Colonic mucosa (tissue), 4 donors: Measurements from ENCODE around the gene TMIGD2. TPM values are rescaled to one million over a fixed set of nuclear protein-coding genes. Genes with fewer than 3 reads are reported as not detected.
A peak's percentile ranks its signal among the peaks of the same experiment; 100 is the strongest.
"Not testable (repeated sequence)": the region's sequence is repeated elsewhere in the genome, so short reads cannot be mapped to it uniquely, and the experiment has no call there.

ENCODE experiments used
- DNase-seq: peaks from one replicate; pipeline ENCODE4 v3.0.0-alpha.2; 2020
- H3K27ac ChIP-seq: fragments of 200-600 bp; one replicate; pipeline ENCODE4 v1.8.0; 2021
- H3K27me3 ChIP-seq: fragments of 200-600 bp; one replicate; pipeline ENCODE4 v1.8.0; 2021
- H3K36me3 ChIP-seq: fragments of 200-600 bp; one replicate; pipeline ENCODE4 v1.8.0; 2021
- H3K4me1 ChIP-seq: fragments of 200-600 bp; one replicate; pipeline ENCODE4 v1.8.0; 2021; ENCODE audit warnings: mild to moderate bottlenecking
- H3K4me3 ChIP-seq: fragments of 200-600 bp; one replicate; pipeline ENCODE4 v1.8.0; 2021
- H3K9ac ChIP-seq, 2 donors: one replicate each; pipeline ENCODE4 v1.7.0; 2013; ENCODE audit warnings: control low read depth in 2 of 2, low read depth in 2 of 2, low read length in 2 of 2
- H3K9me3 ChIP-seq: fragments of 200-600 bp; one replicate; pipeline ENCODE4 v1.8.0; 2021
- intact Hi-C: fragments of 100-400 bp; cut with DNase I; formaldehyde crosslinking; loops from one replicate; pipeline ENCODE4 v1.14.1; 2022
- total RNA-seq, 2 donors: library from RNA; stranded (reverse); fragmentation: NEBNext Ultra II Directional in 1 of 2; extraction: Animal tissue kit (Norgen Biotek cat#: 25700) in 1 of 2; gene quantifications; one replicate each; pipeline ENCODE4 v1.2.1, GENCODE V29; 2021
- TF ChIP-seq, protein P1 (sequence below): fragments of 200-600 bp; IDR thresholded peaks from one replicate; pipeline ENCODE4 v1.8.0; 2022; ENCODE audit warnings: antibody characterized with exemption, mild to moderate bottlenecking
- donor health status: healthy.
- donor health status: DM: no; HTN: no; CAD: no.
- donor health status: DM: no; HTN: no; CAD: no.

Gene TMIGD2
- total RNA-seq, 2 donors from 2014 or later: 0.74 TPM; not detected in 1

DNA sequence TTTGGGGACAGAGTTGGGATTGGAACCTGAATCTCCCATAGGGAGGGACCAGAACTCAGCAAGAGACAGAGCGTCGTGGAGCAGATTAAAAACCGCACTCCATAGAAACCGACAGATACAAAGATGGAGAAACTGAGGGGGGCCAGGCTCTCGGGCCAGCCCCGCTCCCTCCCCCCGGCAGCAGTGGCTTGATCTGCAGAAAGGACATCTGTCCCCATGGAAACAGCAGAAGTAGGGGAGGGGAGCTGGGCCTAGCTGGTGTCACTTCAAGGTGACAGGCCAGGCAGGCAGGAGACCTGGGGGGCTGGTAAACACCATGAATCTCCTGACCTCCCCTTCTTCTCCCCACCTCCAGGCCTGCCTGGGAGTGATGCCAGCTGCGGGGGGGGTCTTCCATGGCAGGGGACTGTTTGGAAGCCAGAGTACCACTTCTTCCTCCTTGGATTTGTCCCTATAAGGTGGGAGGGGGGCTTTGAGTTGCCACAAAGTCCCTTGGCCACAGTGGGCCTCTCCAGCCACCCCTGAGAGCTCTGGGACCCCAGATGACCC, 10.9 kb downstream of the TMIGD2 start:
- no peak overlapping the region for H3K4me3 ChIP-seq
- no peak overlapping the region for H3K9ac ChIP-seq
- intact Hi-C loops: no loop called here
- H3K27me3 ChIP-seq: no peaks in the 10 kb centered on the region
- H3K4me1 ChIP-seq: no peaks in the 10 kb centered on the region
- no peak overlapping the region for H3K27ac ChIP-seq
- TF ChIP-seq, protein P1, sequence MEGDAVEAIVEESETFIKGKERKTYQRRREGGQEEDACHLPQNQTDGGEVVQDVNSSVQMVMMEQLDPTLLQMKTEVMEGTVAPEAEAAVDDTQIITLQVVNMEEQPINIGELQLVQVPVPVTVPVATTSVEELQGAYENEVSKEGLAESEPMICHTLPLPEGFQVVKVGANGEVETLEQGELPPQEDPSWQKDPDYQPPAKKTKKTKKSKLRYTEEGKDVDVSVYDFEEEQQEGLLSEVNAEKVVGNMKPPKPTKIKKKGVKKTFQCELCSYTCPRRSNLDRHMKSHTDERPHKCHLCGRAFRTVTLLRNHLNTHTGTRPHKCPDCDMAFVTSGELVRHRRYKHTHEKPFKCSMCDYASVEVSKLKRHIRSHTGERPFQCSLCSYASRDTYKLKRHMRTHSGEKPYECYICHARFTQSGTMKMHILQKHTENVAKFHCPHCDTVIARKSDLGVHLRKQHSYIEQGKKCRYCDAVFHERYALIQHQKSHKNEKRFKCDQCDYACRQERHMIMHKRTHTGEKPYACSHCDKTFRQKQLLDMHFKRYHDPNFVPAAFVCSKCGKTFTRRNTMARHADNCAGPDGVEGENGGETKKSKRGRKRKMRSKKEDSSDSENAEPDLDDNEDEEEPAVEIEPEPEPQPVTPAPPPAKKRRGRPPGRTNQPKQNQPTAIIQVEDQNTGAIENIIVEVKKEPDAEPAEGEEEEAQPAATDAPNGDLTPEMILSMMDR: no peak
- H3K9me3 ChIP-seq: no peaks in the 10 kb centered on the region
- no peaks in the 10 kb centered on the region for H3K36me3 ChIP-seq
- DNase-seq: no peak

DNA sequence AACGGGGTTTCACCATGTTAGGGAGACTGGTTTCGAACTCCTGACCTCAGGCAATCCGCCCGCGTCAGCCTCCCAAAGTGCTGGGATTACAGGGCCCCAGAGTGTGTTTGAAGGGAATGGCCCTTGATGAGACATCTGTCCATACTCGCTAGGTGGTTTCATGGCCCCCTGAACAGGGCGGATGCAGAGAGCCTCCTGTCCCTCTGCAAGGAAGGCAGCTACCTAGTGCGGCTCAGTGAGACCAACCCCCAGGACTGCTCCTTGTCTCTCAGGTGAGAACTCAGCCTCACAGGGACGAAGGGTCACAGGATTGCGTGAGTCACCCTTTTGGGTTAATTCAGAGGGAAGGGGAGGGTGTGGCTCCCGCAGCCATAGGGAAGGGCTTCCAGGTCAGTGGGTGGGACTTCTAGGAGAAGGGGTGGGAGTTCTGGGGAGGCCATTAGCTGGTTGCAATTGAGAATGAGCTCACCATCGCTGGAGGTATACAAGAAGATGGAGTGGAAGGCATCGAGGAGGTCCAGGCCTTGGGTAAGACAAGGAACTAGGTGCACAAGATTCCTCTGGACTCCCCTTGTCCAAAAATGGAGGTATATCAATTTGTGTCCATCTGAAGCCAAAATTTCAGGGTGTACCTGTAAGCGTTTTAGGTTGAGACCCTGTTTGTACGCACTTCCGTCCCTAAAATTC, 14.0 kb downstream of the TMIGD2 start:
- H3K9me3 ChIP-seq: no peaks in the 10 kb centered on the region
- TF ChIP-seq, protein P1: no peak
- H3K4me1 ChIP-seq: no peaks in the 10 kb centered on the region
- no peak for DNase-seq
- no peak overlapping the region for H3K9ac ChIP-seq
- no peak overlapping the region for H3K4me3 ChIP-seq
- intact Hi-C loops: no loop called here
- H3K36me3 ChIP-seq: no peaks in the 10 kb centered on the region
- H3K27ac ChIP-seq: no peak overlapping the region
- no peaks in the 10 kb centered on the region for H3K27me3 ChIP-seq

DNA sequence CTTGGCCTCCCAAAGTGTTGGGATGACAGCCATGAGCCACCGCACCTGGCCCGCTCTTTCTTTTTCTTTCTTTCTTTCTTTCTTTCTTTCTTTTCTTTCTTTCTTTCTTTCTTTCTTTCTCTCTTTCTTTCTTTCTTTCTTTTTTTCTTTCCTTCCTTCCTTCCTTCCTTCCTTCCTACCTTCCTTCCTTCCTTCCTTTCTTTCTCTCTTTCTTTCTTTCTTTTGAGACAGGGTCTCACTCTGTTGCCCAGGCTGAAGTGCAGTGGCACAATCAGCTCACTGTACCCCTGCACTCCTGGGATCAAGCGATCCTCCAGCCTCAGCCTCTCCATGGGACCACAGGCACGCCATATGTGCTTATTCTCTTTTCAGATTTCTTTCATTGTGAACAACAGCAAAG, 16.0 kb downstream of the TMIGD2 start:
- DNase-seq, H3K36me3 ChIP-seq, H3K9me3 ChIP-seq, H3K9ac ChIP-seq, H3K4me1 ChIP-seq, H3K4me3 ChIP-seq, H3K27me3 ChIP-seq, intact Hi-C loops, H3K27ac ChIP-seq: not testable (repeated sequence)

DNA sequence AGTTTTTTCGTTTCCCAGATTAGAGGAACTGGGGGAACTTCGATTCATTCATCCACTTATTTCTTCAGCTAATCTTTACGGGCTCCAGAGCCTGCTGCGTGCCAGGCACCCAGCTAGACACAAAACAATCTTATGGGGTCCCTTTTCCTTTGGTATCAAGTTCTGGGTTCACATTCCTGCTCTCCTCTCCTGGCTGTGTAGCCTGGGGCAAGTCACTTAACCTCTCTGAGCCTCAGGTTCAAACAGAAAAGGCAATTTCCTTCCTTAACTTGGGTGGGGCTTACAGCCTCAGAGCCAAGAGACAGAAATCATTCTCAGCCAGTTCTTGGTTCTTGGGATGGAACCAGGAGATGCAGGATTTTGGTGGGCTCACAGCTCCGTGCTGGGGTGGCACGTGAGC, 17.2 kb downstream of the TMIGD2 start:
- peaks cover 8% of the 10 kb centered on the region for H3K27me3 ChIP-seq
- TF ChIP-seq, protein P1: no peak

DNA sequence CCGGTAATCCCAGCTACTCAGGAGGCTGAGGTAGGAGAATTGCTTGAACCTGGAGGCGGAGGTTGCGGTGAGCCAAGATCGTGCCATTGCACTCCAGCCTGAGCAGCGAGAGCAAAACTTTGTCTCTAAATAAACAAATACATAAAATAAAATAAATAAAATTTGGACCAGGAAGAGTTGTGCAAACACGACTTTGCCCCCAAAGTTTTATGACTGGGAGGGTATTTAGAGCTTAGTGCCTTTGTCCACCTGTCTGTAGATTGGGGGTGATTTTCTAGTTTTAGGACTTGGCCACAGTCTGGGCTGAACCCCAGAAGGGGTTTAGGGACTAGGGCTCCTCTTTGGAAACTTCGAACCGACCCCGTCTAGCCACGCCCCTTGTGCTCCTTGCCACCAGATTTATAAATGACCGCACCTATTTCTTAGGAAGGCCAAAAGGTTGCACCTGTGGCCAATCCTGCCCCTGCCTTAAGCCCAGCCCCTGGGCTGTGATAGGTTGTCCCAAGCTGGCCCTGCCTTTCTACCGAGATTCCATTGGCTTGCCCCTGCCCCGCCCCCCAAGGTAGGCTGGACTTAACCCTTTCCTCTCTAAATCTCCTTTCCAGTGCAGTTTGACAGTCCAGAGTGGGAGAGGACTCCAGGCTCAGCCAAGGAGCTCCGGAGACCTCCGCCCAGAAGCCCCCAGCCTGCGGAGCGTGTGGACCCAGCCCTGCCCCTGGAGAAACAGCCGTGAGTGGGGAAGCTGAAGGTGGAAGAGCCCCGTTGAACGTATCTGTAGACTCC, 17.8 kb downstream of the TMIGD2 start:
- intact Hi-C loops: no loop called here
- peak; percentile 92 for DNase-seq
- peaks cover 14% of the 10 kb centered on the region for H3K27me3 ChIP-seq
- H3K9me3 ChIP-seq: no peaks in the 10 kb centered on the region
- H3K4me3 ChIP-seq: peak overlapping the region; percentile 34
- peak overlapping the region; percentile 74 for H3K27ac ChIP-seq
- TF ChIP-seq, protein P1: no peak
- H3K36me3 ChIP-seq: no peaks in the 10 kb centered on the region
- peaks cover 4% of the 10 kb centered on the region for H3K4me1 ChIP-seq
- H3K9ac ChIP-seq: peak overlapping the region in 1 of 2 donors; percentile 92

More for the DNA sequence above, 17.2 kb downstream of the TMIGD2 start:
- no peaks in the 10 kb centered on the region for H3K9me3 ChIP-seq
- DNase-seq: no peak
- no peaks in the 10 kb centered on the region for H3K4me1 ChIP-seq
- intact Hi-C loops: no loop called here
- H3K4me3 ChIP-seq: peak overlapping the region; percentile 34
- H3K9ac ChIP-seq: peak overlapping the region; percentile 26 to 92
- H3K27ac ChIP-seq: peak overlapping the region; percentile 74
- H3K36me3 ChIP-seq: no peaks in the 10 kb centered on the region
